GM10248 (cell line): ENCODE data around the gene TIMM50.
"Not testable (repeated sequence)": the region's sequence is repeated elsewhere in the genome, so short reads cannot be mapped to it uniquely, and the experiment has no call there.

Experiments used
- CTCF ChIA-PET: fragments of 300-600 bp; sonication (Branson Sonifier 250); formaldehyde crosslinking; extraction: SDS; loops from one replicate; lab custom pipeline; 2021; ENCODE audit warnings: antibody characterized with exemption; lab: Yijun Ruan, JAX
- POLR2A ChIA-PET: fragments of 350-650 bp; sonication (Branson Sonifier 250); formaldehyde crosslinking; extraction: SDS; loops from one replicate; lab custom pipeline; 2020; ENCODE audit warnings: antibody characterized with exemption; lab: Yijun Ruan, JAX
- DNase-seq: peaks from one replicate; pipeline ENCODE4 v3.0.0; 2012; ENCODE audit errors: extremely low spot score
- TF ChIP-seq, protein P1 (sequence below): IDR thresholded peaks from 2 replicates; pipeline ENCODE4 v1.5.1; 2012; ENCODE audit warnings: mild to moderate bottlenecking, low read depth; ENCODE audit errors: extremely low read depth, missing control alignments, control extremely low read depth

Gene TIMM50

DNA sequence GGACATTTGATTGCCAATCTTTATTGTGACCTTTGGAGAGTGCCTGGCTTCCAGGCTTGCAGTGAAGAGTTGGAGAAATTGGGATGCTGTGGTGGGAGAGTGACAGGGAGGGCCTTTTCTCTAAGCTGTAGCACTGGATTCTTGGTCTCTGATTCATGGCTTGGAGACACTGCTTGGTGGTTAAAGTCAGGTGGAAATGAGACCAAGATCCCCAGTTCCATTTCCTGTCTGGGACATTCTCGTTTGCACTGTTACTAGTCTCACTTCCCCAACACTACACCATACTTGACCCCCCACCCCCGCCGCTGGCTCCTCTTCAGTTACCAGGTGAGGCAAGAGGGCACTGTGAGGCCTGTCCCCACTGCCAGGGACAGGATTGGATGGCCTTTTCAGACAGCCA, 32.4 kb upstream of the TIMM50 start:
- ChIA-PET POLR2A (interaction anchor here (1.0 to 3.0 kb wide), 2 partner anchors 13 to 14 kb away, joined by 4 to 11 read pairs; partner anchors contain the start of gene RPS16), CTCF (interaction anchor here (3.8 kb wide), 1 partner anchor 26 kb away, joined by 22 read pairs; no protein-coding TSS in a partner anchor)

DNA sequence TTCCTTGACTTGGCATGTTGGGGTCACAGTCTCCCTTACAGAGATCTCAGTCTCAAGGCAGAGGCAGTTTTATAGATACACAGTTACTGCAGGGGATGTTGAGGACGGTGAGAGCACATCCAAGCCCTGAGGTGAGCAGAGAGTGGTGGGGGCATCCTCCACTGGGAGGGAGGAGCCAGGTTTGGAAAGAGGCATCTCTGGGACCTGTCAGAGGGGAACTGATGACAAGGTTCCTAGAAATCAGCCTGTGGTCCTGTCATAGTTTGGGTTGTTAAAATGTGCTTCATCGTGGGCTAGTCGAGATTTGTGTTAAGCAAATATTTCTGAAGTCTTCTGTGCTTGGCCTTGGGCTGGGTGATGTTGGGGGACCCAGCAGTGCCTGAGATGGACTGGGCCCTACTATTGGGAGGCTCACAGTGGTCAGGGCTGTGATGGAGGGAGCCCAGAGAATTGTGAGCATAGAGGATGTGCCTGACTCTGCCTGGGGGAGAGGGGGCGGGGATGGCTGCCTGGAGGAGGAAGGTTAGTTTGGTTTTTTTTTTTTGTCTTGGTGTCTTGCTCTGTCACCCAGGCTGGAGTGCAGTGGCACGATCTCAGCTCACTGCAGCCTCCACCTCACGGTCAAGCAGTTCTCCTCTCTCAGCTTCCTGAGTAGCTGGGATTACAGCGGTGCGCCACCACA, 31.4 kb upstream of the TIMM50 start:
- TF ChIP-seq, protein P1, sequence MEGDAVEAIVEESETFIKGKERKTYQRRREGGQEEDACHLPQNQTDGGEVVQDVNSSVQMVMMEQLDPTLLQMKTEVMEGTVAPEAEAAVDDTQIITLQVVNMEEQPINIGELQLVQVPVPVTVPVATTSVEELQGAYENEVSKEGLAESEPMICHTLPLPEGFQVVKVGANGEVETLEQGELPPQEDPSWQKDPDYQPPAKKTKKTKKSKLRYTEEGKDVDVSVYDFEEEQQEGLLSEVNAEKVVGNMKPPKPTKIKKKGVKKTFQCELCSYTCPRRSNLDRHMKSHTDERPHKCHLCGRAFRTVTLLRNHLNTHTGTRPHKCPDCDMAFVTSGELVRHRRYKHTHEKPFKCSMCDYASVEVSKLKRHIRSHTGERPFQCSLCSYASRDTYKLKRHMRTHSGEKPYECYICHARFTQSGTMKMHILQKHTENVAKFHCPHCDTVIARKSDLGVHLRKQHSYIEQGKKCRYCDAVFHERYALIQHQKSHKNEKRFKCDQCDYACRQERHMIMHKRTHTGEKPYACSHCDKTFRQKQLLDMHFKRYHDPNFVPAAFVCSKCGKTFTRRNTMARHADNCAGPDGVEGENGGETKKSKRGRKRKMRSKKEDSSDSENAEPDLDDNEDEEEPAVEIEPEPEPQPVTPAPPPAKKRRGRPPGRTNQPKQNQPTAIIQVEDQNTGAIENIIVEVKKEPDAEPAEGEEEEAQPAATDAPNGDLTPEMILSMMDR: no peak
- DNase-seq: no peak
- ChIA-PET POLR2A (interaction anchor here (0.5 to 3.0 kb wide), 4 partner anchors 12 to 18 kb away, joined by 3 to 11 read pairs (median 6); partner anchors contain the start of gene RPS16), CTCF (interaction anchor here (3.8 kb wide), 1 partner anchor 25 kb away, joined by 22 read pairs; no protein-coding TSS in a partner anchor)

More for the DNA sequence above, 32.4 kb upstream of the TIMM50 start:
- DNase-seq: peak; percentile 67
- TF ChIP-seq, protein P1: no peak

DNA sequence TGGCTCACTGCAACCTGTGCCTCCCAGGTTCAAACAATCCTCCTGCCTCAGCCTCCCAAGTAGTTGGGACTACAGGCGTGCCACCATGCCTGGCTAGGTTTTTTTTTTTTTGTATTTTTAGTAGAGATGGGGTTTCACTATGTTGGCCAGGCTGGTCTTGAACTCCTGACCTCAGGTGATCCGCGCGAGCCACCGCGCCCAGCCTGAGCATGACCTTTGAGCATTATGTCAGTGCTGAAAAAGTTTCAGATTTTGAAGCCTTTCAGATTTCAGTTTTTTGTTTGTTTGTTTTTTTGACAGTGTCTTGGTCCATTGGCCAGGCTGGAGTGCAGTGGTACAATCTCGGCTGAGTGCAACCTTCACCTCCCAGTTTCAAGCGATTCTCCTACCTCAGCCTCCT, 29.4 kb upstream of the TIMM50 start:
- DNase-seq, CTCF ChIA-PET: not testable (repeated sequence)
- POLR2A ChIA-PET: interaction anchor here (1.7 kb wide), 1 partner anchor 10 kb away, joined by 9 read pairs; no protein-coding TSS in a partner anchor

DNA sequence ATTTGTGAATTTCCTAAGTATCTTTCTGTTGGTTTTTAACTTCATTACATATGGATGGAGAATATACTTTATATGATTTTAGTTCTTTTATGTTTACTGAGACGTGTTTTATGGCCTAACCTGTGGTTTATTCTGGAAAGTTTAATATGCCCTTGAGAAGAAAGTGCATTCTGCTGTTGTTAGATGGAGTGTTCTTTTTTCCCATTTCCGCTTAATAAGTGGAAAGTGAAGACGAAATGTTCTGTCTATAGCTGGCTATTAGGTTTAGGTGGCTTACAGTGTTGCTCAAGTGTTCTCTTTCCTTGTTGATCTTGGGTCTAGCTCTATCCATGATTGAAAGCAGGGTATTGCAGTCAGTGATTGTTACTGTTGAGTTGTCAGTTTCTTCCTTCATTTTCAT, 17.2 kb upstream of the TIMM50 start:
- TF ChIP-seq, protein P1: no peak
- ChIA-PET CTCF (interaction anchor here (1.3 to 5.9 kb wide), 3 partner anchors 12 to 40 kb away, joined by 3 to 37 read pairs (median 8); no protein-coding TSS in a partner anchor), POLR2A (no interaction called here)
- DNase-seq: no peak

DNA sequence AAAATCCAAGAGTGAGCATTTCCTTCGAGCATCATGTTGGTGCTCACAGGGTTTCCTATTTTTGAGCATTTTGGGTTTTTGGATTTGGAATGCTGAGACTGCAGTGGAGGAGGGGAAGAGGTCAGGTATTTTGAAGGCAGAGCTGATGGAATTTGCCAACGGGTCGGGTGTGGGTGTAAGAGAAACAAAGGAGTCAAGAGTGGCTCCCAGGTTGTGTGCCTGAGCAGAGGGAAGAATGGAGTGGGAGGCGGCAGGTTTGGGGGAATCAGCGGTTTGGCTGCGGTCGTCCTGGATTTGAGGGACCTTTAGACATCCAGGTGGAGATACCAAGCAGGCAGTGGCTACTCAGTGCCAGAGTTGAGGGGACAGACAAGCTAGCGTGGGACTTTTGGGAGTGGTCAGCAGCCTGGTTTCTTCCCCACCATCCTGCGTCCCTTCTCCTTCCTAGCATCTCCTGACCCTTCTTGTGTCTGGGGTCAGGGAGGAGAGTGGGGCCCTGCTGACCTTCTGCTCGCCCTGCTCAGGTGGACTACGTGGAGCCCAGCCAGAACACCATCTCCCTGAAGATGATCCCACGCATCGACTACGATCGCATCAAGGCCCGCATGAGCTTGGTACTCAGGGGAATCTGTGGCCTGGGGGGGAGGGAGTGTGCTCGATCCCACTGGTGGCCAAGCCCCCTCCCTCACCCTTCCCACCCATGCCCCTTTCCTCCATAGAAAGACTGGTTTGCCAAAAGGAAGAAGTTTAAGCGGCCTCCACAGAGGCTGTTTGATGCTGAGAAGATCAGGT, 14.5 kb upstream of the TIMM50 start:
- CTCF ChIA-PET: interaction anchor here (1.3 to 5.9 kb wide), 2 partner anchors 9 to 11 kb away, joined by 3 to 37 read pairs; no protein-coding TSS in a partner anchor
- no peak for DNase-seq
- TF ChIP-seq, protein P1: no peak
- POLR2A ChIA-PET: interaction anchor here (0.6 kb wide), 1 partner anchor 43 kb away, joined by 4 read pairs; no protein-coding TSS in a partner anchor

DNA sequence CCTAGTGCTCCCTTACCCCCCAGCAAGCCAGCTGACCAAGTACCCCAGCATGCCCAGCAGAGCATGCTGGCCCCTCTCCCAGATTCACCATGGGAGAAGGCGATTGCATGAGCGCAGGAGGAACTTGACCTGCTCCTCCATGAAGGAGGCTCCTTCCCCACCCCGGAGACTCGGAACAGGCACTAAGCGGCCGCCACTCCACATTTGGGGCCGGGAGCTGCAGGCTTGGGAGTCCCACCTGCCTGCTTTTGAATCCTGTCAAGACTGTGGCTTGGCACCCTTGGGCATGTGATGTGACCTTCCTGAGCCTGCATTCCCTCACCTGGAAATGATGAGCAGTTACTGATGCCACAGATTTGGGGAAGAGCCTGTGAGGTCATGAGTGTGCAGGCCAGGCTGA, 12.7 kb upstream of the TIMM50 start:
- ChIA-PET CTCF (interaction anchor here (0.8 to 1.3 kb wide), 3 partner anchors 9 to 29 kb away, joined by 3 read pairs; no protein-coding TSS in a partner anchor), POLR2A (interaction anchor here (0.5 kb wide), 1 partner anchor 18 kb away, joined by 3 read pairs; no protein-coding TSS in a partner anchor)
- TF ChIP-seq, protein P1: no peak
- DNase-seq: no peak
